ENCODE data around the gene KDF1. TPM values are rescaled to one million over a fixed set of nuclear protein-coding genes. Genes with fewer than 3 reads are reported as not detected.

The KDF1 gene
- total RNA-seq, 1 donor from 2014 or later, result 0.21 TPM

GRCh38 chr1:26998429-26999300 is 38.4 kb upstream of the KDF1 start:
- TF ChIP-seq CTCF (IDR thresholded peaks at IDR 0.05; ENCODE audit: unreplicated experiment), result no peak
- no peak overlapping the region for H3K4me3 Mint-ChIP-seq (ENCODE audit: unreplicated experiment)
- no peak overlapping the region for H3K27ac Mint-ChIP-seq (ENCODE audit: unreplicated experiment)
- H3K4me1 Mint-ChIP-seq (ENCODE audit: unreplicated experiment), result peaks cover 10% of the 10 kb centered on the region
- no peak for DNase-seq (ENCODE audit: low spot score)
- no peaks in the 10 kb centered on the region for H3K9me3 Mint-ChIP-seq (ENCODE audit: unreplicated experiment)
- peaks cover 15% of the 10 kb centered on the region for H3K27me3 Mint-ChIP-seq (ENCODE audit: unreplicated experiment)
- H3K36me3 Mint-ChIP-seq (ENCODE audit: low read depth, unreplicated experiment), result no peaks in the 10 kb centered on the region

DNA sequence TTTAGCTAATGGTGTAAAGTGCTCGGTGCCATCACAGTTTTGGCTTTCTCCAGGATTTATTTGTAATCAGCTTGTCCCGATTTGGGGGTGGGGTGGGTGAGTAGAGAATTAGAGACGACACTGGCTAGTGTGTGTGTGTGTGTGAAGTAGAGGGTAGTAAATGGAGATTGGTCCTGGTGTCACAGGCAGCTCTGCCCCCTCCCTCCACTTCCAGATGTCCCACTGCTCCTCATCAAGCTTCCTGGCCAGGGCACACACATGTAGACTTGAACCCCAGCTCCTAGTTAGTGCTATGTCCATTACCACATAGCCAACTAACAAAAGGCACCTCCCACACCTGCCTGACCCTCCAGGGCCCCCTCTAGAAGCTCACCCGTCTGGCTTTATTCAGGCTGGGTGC is 36.4 kb upstream of the KDF1 start:
- no peak for DNase-seq (ENCODE audit: low spot score)
- Mint-ChIP-seq H3K4me3 (ENCODE audit: unreplicated experiment) (no peak overlapping the region), H3K4me1 (ENCODE audit: unreplicated experiment) (peaks cover 15% of the 10 kb centered on the region)

GRCh38 chr1:26996024-26996423 is 35.8 kb upstream of the KDF1 start:
- DNase-seq (ENCODE audit: low spot score), result no peak
- no peak overlapping the region for H3K4me3 Mint-ChIP-seq (ENCODE audit: unreplicated experiment)
- H3K27me3 Mint-ChIP-seq (ENCODE audit: unreplicated experiment), result peaks cover 19% of the 10 kb centered on the region
- TF ChIP-seq CTCF (IDR thresholded peaks at IDR 0.05; ENCODE audit: unreplicated experiment), result no peak
- H3K27ac Mint-ChIP-seq (ENCODE audit: unreplicated experiment), result no peak overlapping the region
- H3K4me1 Mint-ChIP-seq (ENCODE audit: unreplicated experiment), result peaks cover 15% of the 10 kb centered on the region
- H3K9me3 Mint-ChIP-seq (ENCODE audit: unreplicated experiment), result no peaks in the 10 kb centered on the region
- H3K36me3 Mint-ChIP-seq (ENCODE audit: low read depth, unreplicated experiment), result no peaks in the 10 kb centered on the region

More for the DNA sequence above, 36.4 kb upstream of the KDF1 start:
- Mint-ChIP-seq H3K9me3 (ENCODE audit: unreplicated experiment) (no peaks in the 10 kb centered on the region), H3K27me3 (ENCODE audit: unreplicated experiment) (peaks cover 18% of the 10 kb centered on the region), H3K27ac (ENCODE audit: unreplicated experiment) (no peak overlapping the region), H3K36me3 (ENCODE audit: low read depth, unreplicated experiment) (no peaks in the 10 kb centered on the region)
- TF ChIP-seq CTCF (IDR thresholded peaks at IDR 0.05; ENCODE audit: unreplicated experiment), result no peak

- TF ChIP-seq CTCF (IDR thresholded peaks at IDR 0.05; ENCODE audit: unreplicated experiment), result no peak
- peak overlapping the region; percentile 88 for H3K4me3 Mint-ChIP-seq (ENCODE audit: unreplicated experiment)
- no peaks in the 10 kb centered on the region for H3K9me3 Mint-ChIP-seq (ENCODE audit: unreplicated experiment)
- peaks cover 19% of the 10 kb centered on the region for H3K27me3 Mint-ChIP-seq (ENCODE audit: unreplicated experiment)
- H3K27ac Mint-ChIP-seq (ENCODE audit: unreplicated experiment), result no peak overlapping the region
- no peaks in the 10 kb centered on the region for H3K36me3 Mint-ChIP-seq (ENCODE audit: low read depth, unreplicated experiment)
- H3K4me1 Mint-ChIP-seq (ENCODE audit: unreplicated experiment), result peaks cover 11% of the 10 kb centered on the region
- no peak for DNase-seq (ENCODE audit: low spot score)
Measured at GRCh38 chr1:26994787-26995517, 34.7 kb upstream of the KDF1 start.

Data from endothelial cell (in vitro differentiated cells).